NCI-H1436 (cell line): ENCODE measurements around the gene NFAM1.

Experiments used
- DNase-seq: peaks from one replicate; lab custom pipeline; 2025; lab: John Stamatoyannopoulos, UW

NFAM1 gene

GRCh38 chr22:42360348-42360747 lies 71.9 kb downstream of the NFAM1 start:
- DNase-seq, result peak; percentile 36

- no peak for DNase-seq
These were observed 73.3 kb downstream of the NFAM1 start for GRCh38 chr22:42358643-42359558.

GRCh38 chr22:42357634-42358296 lies 74.4 kb downstream of the NFAM1 start:
- no peak for DNase-seq

DNA sequence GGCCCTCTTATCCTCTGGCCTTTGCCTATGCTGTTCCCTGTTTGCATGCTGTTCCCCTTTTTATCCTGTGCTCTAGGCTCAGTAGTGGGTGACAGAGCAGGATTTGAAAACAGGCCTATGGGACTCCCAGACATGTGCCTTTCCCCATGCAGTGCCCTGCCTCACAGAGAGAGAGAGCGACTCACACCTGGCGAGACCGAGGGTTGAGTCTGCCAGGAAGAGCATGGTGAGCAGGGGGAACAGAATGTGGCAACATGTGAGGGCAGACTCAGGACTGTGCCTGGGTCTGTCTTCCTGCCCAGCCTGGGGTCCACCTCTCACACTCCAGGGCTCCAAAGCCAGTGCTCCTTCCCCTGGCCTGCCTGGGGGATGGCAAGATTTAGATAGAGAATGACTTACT lies 75.0 kb downstream of the NFAM1 start:
- DNase-seq, result no peak

DNA sequence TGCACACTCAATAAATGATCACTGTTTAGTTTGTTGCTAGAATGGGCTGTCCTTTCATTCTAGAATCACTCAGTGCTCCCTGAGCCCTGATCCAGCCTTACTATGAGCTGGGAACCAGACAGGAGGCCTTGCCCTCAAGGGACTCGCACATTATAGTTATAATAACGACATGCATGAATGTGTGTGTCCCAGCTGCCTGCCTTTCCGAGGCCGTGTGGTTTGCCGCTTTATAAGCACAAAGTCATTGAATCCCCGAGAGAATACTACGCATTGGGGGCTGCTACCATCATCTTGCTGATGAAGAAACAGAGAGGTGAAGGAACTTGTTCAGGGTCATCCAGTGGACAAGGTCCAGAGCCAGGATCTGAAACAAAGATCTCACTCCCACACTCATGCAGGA lies 75.7 kb downstream of the NFAM1 start:
- peak; percentile 75 for DNase-seq

DNA sequence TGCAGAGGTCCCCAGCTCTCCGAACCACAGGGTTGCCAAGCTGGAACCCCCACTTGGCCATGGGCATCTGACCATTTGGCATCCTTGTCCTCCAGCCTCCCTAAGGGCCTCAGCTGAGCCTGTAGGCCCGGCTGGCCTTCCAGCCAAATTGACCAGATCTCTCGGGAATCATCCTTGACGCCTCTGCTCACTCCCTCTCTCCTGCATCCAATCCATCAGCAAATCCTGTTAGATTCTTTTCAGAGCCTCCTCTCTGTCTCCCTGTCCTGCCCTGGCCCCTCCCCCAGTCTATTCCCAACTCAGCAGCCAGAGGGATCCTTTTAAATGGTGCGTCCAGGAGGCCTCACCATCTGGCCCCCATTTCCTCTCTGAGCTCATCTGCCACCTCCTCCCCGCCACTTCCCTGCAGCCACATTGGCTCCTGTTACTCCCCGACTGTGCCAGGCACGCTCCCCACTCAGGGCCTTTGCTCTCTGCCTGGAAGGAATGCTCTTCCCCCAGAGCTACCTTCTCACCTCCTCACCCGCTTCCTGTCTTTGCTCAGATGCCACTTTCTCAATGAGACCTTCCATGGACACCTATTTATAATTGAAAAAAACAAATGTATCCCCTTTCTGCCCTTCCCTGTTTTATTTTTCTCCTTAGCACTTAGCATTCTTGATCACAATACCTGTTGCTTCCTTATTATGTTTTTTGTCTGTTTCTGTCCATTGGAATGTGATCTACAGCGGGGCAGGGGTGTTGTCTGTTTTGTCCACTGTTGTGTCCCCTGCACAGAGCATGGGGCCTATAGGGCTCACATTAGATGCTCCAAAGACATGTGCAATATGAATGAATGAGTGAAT lies 78.1 kb downstream of the NFAM1 start:
- DNase-seq, result no peak

- no peak for DNase-seq
These were observed 81.8 kb downstream of the NFAM1 start for GRCh38 chr22:42350373-42350772.

DNA sequence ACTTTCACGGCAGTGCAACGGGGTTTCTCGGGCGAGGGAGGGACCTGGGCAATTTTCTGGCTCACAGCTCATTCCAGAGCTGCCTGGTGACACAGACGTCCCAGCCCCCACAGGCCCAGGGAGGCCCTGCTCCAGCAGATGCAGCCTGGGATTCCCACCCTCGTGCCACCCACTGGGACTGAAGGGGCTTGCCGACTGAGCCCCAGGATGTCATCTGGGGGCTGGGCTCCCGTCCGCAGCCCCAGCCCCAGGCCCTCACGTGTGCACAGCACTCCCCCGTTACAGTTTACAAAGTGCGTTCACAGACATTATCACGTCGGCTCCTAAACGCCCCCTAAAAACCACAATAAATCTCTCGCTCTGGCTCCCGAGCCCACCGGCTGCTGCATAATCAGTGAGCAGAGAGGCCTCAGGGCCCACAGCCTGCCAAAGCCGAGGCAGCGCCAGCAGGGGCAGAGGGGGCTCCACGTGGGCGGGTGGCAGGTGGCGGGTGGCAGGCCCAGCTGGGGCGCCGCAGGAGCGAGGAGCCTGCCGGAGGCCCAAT lies 84.8 kb downstream of the NFAM1 start:
- DNase-seq, result no peak

- DNase-seq, result no peak
These were observed 85.5 kb downstream of the NFAM1 start for GRCh38 chr22:42346722-42347121.

GRCh38 chr22:42345458-42345857 lies 86.7 kb downstream of the NFAM1 start:
- no peak for DNase-seq

- DNase-seq, result no peak
These were observed 87.8 kb downstream of the NFAM1 start for GRCh38 chr22:42344361-42344905.

DNA sequence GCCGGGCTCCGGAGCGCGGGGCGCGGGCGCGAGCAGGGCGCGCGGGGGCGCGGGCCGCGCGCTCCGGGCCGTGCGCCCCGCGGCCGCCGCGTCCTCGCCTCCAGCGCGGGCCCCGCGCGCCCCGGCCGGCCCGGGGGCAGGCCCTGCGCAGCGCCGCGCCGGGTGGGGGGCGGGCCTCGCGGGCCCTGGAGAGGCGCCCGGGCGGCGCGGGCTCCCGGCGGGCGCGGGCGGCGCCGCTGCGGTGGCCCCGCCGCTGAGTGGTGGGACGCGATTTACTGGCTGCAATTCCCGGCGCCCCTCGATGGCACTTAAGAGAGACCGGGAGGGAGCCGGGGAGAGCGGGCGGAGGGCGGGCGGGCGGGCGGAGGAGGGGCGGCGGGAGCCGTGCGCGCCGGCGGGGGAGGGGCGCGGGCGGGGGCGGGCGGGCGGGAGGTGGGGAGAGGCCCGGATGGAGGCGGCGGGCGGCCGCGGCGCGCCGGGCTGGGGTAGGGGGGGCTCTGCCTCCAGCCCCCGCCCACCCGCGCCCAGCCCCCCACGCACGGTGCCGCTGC lies 88.6 kb downstream of the NFAM1 start:
- peak; percentile 48 for DNase-seq

DNA sequence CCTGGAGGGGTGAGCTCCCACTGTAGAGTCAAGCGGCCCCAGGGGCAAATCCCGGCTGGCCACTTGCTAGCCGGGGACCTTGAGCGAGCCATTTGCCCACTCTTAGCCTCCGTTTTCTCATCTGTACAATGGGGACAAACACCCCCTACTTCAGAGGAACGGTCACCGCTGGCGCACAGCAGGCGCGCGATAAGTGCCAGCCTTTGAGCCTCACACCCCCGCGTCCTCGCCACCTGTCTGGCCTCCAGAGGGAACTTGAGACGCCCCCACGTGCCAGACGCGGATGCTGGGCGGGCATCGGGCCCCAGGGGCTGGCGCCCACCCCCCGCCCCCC lies 89.1 kb downstream of the NFAM1 start:
- no peak for DNase-seq

DNA sequence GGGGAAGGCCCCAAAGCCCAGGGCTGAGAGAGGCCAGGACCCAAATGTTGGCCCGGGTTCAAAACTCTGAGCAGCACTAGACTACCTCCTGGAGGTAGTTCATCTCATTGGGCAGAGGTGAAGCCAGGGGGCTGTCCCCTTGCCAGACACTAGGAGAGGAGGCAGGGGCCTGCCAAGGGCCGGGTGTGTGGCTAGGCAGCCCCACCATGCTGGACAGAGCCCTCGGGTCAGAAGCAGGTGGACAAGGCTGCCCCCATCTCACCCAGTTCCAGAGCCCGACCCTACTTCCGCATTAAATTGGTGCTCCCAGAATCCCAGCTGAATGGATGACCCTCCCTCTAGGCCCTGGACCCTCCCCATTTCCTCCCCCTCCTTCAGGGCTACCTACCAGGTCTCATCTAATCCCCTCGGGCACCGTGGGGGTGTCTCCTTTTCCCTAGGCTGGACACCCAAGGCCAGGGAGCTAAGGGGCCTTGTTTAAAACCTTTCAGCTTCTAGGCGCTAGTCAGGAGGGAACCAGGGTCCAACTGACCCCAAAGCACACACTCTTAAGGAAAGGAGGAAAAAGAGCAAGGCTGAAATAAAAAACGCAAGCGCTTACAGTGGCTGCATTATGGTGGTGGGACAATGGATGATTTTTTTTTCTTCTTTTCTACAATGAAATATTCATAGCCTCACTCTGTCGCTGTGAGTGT lies 89.6 kb downstream of the NFAM1 start:
- no peak for DNase-seq

GRCh38 chr22:42341779-42342178 lies 90.4 kb downstream of the NFAM1 start:
- no peak for DNase-seq

GRCh38 chr22:42340829-42341383 lies 91.3 kb downstream of the NFAM1 start:
- no peak for DNase-seq

DNA sequence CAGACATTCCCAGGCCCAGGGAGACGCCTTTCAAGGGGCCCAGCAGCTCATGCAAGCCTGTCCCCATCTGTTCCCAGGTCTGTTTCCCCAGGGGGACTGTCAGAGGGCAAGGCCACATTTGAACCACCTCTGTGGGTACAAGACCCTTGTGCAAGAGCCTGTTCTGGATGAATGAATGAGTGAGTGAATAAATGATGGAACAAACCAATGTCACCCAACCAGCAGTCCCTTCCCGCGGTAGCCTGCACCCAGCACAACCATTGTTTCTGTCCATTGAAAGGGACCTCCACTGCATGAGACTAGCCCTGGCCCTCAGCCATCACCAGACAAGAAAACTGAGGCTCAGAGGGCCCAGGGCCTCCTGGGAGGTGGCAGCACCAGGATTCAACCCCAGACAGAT lies 92.1 kb downstream of the NFAM1 start:
- DNase-seq, result no peak

- DNase-seq, result no peak
These were observed 93.7 kb downstream of the NFAM1 start for GRCh38 chr22:42338479-42338878.

GRCh38 chr22:42337356-42337755 lies 94.8 kb downstream of the NFAM1 start:
- no peak for DNase-seq

GRCh38 chr22:42336527-42337227 lies 95.5 kb downstream of the NFAM1 start:
- no peak for DNase-seq
